AG04450 (cell line): ENCODE results near the gene PDZD2. TPM values are rescaled to one million over a fixed set of nuclear protein-coding genes. Genes with fewer than 3 reads are reported as not detected.

Experiments
- CTCF ChIA-PET: fragments of 300-600, 350-600 bp; formaldehyde crosslinking; extraction: SDS; loops from one replicate; lab custom pipeline; 2022; ENCODE audit warnings: antibody characterized with exemption, inconsistent platforms; lab: Charles Lee
- POLR2A ChIA-PET: fragments of 350-600 bp; formaldehyde crosslinking; extraction: SDS; loops from one replicate; lab custom pipeline; 2021; ENCODE audit warnings: antibody characterized with exemption, inconsistent platforms; lab: Yijun Ruan, JAX
- DNase-seq: peaks from one replicate; pipeline ENCODE4 v3.0.0-alpha.2; 2011; ENCODE audit warnings: low read depth, low spot score
- H3K27ac ChIP-seq: one replicate; pipeline ENCODE4 v1.5.1; 2012; ENCODE audit warnings: low read depth, low read length, control low read depth
- H3K27me3 ChIP-seq: one replicate; pipeline ENCODE4 v1.6.0; 2012; ENCODE audit warnings: low read length; ENCODE audit not compliant: control insufficient read depth, insufficient read depth
- H3K4me3 ChIP-seq: 2 replicates; pipeline ENCODE4 v1.5.1; 2011; ENCODE audit warnings: mild to moderate bottlenecking, low read depth, low read length, control low read depth
- H3K9me3 ChIP-seq: 2 replicates; pipeline ENCODE4 v1.5.1; 2012; ENCODE audit warnings: low read length; ENCODE audit not compliant: control insufficient read depth, insufficient read depth
- CTCF ChIP-seq: IDR thresholded peaks from 2 replicates; pipeline ENCODE4 v1.5.1; 2011; ENCODE audit warnings: low read depth, low read length, control low read depth, inconsistent platforms
- polyA plus RNA-seq: library from polyadenylated mRNA; depleted of rRNA; stranded (reverse); fragments of >200 nt; gene quantifications from 2 replicates; pipeline ENCODE4 v1.2.3, GENCODE V29; 2011

The PDZD2 gene
- polyA plus RNA-seq, 1 experiment = 0.40 TPM

DNA sequence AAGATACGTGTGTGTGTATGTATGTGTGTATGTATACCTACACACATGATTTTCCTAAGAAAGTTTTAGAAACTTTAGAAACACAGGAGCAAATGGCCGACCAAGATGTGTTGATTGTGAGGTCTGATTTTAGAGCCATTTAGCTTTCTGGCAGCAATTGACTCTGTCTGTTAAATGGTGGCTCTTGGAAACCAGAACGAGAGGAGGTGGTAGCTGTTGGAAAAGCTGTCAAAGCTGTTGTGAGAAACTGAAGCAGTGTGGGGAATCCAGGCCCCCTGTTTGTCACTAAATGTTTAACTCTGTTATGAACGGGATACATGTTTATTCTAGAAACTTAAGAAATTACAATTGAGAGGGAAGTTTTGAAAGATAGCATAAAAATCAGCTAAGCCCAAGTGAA lies 443.8 kb downstream of the PDZD2 start:
- POLR2A ChIA-PET = no interaction called here
- DNase-seq = no peak
- Histone ChIP-seq H3K4me3 (no peak overlapping the region), H3K9me3 (no peaks in the 10 kb centered on the region), H3K27me3 (no peaks in the 10 kb centered on the region), H3K27ac (no peak overlapping the region)
- TF ChIP-seq CTCF = no peak
- CTCF ChIA-PET = interaction anchor here (0.7 kb wide), 1 partner anchor 9 kb away, joined by 3 read pairs; no protein-coding TSS in a partner anchor

DNA sequence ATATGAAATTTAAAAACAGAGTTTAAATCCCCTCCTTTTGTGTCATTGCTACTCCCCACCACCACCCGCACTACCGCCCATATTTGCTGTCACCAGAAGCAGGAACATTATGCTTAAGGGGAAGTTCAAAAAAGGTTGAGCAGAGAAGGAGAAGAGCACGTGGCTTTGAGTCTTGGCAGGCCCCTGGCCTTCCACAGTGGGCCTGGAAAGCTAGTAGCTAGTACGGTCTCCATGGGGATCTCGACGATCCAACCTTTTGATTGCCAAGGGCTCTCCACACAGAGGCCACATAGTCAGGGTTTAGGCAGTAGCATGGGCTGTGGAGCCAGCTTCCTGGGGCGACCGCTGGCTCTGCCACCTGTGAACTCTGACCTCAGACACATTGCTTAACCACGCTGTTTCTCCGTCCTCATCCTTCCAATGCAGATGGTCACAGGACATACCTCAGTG lies 445.1 kb downstream of the PDZD2 start:
- Histone ChIP-seq H3K9me3 (no peaks in the 10 kb centered on the region), H3K4me3 (no peak overlapping the region), H3K27ac (no peak overlapping the region), H3K27me3 (no peaks in the 10 kb centered on the region)
- TF ChIP-seq CTCF = no peak
- POLR2A ChIA-PET = no interaction called here
- CTCF ChIA-PET = interaction anchor here (1.0 to 1.3 kb wide), 2 partner anchors 9 to 26 kb away, joined by 7 to 8 read pairs; no protein-coding TSS in a partner anchor
- DNase-seq = no peak

GRCh38 chr5:32087086-32088082 lies 448.5 kb downstream of the PDZD2 start:
- POLR2A ChIA-PET = interaction anchor here (0.6 kb wide), 1 partner anchor 530 kb away, joined by 4 read pairs; no protein-coding TSS in a partner anchor
- Histone ChIP-seq H3K27me3 (no peaks in the 10 kb centered on the region), H3K27ac (no peak overlapping the region), H3K9me3 (no peaks in the 10 kb centered on the region), H3K4me3 (no peak overlapping the region)
- DNase-seq = no peak
- no peak for TF ChIP-seq CTCF
- CTCF ChIA-PET = interaction anchor here (1.8 kb wide), 1 partner anchor 10 kb away, joined by 5 read pairs; no protein-coding TSS in a partner anchor

- TF ChIP-seq CTCF = no peak
Observed at GRCh38 chr5:32088214-32088613, 449.3 kb downstream of the PDZD2 start.

More at GRCh38 chr5:32088214-32088613, 449.3 kb downstream of the PDZD2 start:
- no peak overlapping the region for H3K4me3 ChIP-seq
- no peak for DNase-seq
- ChIA-PET CTCF (interaction anchor here (1.8 kb wide), 1 partner anchor 11 kb away, joined by 5 read pairs; no protein-coding TSS in a partner anchor), POLR2A (no interaction called here)
- H3K27ac ChIP-seq = no peak overlapping the region
- no peaks in the 10 kb centered on the region for H3K9me3 ChIP-seq
- no peaks in the 10 kb centered on the region for H3K27me3 ChIP-seq
